Measurements from ENCODE around the gene PDE3B.

GRCh38 chr11:14764179-14764578, 120.6 kb downstream of the PDE3B start:
- TF ChIP-seq CTCF (IDR thresholded peaks at IDR 0.05) (no peak), POLR2A (IDR thresholded peaks at IDR 0.05) (no peak)

Data from breast epithelium (tissue), 3 donors.